NCI-H460 (cell line): ENCODE data around the gene ZCWPW1. TPM values are rescaled to one million over a fixed set of nuclear protein-coding genes. Genes with fewer than 3 reads are reported as not detected.
"Not testable (repeated sequence)": the region's sequence is repeated elsewhere in the genome, so short reads cannot be mapped to it uniquely, and the experiment has no call there.

ENCODE experiments used
- DNase-seq: peaks from one replicate; pipeline ENCODE4 v3.0.0-alpha.2; 2016; ENCODE audit warnings: low read depth; ENCODE audit errors: extremely low read depth
- total RNA-seq: library from RNA; depleted of rRNA; stranded (reverse); fragments of >200 nt; shearing (Covaris generic); gene quantifications from 2 replicates; pipeline ENCODE4 v1.2.3, GENCODE V29; 2014

Gene ZCWPW1
- total RNA-seq, 1 experiment from 2014 or later, result 1.8 TPM

DNA sequence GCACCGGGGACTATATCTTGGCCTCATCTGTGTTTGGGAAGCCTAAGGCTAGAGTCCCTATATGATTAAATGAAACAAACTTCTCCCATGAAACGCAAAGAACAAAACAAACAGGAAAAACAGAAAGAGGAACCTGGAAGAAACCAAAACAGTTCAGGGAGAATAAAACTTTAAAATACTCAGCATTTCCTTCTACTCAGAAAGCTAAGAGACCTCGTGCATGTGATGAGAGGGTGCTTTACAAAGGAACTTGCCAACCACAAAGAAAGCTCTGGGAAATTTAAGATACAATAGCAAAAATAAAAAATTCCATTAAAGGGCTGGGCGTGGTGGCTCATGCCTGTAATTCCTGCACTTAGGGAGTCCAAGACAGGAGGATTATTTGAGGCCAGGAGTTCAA, 48.3 kb downstream of the ZCWPW1 start:
- no peak for DNase-seq

DNA sequence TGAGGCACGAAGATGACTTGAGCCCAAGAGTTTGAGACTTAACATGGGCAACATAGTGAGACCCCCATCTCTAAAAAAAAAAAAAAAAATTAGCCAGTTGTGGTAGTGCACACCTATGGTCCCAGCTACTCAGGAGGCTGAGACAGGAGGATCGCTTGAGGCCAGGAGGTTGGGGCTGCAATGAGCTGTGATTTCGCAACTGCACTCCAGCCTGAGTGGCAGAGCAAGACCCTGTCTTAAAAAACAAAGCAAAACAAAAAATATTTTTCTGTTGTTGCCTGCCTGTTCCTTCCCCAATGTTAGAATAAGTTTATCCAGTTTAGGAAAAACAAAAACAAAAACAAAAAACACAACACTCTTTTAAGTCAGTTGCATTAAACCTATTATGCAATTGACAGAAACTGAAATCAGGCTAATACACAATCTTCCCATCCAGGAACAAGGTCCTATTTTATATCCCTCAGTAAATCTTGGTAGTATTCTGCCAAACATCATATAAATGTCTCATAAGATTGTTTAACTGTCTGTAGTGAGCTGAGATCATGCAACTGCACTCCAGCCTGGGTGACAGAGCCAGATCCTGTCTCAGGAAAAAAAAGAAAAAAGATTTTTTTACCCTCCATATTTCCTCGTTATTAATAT, 50.3 kb downstream of the ZCWPW1 start:
- DNase-seq, result no peak

DNA sequence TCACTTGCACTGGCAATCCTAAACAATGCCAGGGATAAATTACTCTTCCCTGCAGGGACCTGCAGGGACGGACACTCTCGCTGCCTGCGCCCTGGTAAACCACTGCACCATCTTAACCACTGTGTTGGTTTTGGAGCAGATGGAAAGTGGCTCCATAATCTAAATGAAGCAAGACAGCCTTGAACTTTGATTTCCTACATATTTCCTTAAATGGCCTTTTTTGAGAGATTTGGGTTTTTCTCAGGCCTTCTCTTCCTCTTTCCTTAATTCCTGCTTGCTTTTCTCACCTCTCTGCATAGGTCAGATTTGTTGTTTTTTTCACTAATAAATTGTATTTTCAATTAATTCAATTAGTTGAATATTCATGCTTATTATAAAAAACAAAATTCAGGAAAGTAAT, 52.4 kb downstream of the ZCWPW1 start:
- DNase-seq, result no peak

DNA sequence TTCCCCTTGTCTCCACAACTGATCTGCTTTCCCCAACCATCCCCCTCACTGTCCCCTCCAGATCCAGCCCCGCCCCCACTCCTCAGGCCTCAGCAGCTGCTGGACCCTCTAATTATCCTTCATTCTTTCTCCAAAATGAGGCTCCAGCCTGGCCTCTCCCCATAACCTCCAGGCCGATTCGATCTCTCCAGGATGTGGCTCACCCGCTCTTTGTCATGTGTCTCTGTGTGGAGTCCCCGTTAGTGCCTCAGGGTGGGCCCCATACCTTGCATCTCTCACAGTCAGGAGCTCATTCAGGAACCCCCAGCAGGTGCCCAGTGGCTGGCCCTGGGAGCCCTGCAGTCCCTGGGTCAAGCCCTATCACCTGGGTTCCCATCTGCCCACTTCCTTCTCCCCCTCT, 53.9 kb downstream of the ZCWPW1 start:
- DNase-seq, result no peak

DNA sequence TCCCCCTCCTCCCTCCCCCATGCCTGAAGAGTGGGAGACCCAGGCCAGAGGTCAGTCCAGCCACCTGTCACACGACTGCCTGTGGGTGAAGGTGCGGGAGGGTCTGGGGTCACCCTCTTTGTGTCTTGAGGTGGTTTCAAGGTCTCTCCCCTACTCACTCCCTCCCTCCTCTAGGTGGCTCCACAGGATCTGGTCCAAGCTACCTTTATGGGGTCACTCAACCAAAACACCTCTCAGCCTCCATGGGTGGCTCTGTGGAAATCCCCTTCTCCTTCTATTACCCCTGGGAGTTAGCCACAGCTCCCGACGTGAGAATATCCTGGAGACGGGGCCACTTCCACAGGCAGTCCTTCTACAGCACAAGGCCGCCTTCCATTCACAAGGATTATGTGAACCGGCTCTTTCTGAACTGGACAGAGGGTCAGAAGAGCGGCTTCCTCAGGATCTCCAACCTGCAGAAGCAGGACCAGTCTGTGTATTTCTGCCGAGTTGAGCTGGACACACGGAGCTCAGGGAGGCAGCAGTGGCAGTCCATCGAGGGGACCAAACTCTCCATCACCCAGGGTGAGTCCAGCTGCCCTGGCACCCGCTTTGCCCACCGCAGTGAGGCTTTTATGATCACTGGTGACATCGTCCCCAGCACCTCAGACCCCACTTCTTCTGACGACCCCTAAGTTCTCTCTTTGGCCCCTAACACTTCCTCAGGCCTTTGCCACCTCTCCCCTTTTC, 54.5 kb downstream of the ZCWPW1 start:
- not testable (repeated sequence) for DNase-seq

DNA sequence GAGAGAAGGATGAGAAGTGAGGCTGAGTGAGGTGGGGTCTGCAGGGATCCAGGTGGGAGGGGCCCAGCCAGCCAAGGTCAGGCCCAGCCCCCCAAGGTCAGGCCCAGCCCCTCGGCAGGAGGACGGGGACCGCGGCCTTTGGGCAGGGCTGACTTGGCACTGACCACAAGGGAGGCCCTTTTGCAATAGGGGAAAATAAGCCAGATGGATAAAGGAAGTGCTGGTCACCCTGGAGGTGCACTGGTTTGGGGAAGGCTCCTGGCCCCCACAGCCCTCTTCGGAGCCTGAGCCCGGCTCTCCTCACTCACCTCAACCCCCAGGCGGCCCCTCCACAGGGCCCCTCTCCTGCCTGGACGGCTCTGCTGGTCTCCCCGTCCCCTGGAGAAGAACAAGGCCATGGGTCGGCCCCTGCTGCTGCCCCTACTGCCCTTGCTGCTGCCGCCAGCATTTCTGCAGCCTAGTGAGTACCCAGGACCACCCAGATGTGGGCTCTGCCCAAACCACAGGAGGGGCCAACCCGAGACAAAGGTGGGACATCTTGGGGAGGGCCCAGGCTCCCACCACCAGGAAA, 55.2 kb downstream of the ZCWPW1 start, which contains the start of gene PILRA:
Gene PILRA, plus strand, starts transcription at position 227 of the 571 bp plus-strand sequence. Its CDS starts 170 bp downstream, at position 397.
- no peak for DNase-seq

DNA sequence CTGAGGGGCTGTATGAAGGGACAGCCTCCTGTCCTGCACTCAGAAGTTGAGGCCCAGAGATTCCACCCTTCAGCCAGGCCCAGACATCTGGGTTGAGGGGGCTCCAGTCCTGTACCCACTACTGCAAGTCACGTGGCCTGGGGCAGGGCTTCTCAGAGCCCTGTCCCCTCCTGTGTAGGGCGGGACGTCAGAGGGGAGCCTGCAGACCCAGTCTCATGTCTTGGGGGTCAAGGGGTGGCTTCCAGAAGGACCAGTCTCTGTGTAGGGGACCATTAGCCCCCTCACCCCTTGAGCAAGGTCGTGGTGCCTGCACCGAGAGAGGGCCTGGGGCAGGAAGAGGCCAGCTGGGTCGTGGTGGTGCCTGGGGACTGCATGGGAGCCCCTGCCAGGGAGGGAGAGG, 55.8 kb downstream of the ZCWPW1 start:
- no peak for DNase-seq

DNA sequence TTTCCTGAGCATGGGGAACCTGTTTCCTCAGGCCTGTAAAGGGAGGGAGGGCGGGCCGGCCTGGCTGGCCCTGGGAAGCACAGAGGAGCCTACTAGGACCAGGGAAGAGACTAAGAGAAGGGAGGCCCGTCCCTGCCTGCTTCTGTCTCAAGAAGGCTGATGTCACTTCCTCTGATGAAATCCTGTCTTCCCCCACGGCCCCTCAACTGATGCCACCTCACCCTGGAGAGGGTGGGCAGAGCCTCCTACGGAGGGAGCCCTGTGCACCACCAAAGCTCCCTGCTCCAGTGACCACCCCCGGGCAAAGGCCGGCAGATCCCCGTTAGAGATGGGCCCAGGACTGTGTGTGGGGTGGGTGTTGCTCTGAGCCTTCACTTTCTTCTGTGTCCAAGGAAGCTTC, 56.2 kb downstream of the ZCWPW1 start:
- DNase-seq, result no peak

DNA sequence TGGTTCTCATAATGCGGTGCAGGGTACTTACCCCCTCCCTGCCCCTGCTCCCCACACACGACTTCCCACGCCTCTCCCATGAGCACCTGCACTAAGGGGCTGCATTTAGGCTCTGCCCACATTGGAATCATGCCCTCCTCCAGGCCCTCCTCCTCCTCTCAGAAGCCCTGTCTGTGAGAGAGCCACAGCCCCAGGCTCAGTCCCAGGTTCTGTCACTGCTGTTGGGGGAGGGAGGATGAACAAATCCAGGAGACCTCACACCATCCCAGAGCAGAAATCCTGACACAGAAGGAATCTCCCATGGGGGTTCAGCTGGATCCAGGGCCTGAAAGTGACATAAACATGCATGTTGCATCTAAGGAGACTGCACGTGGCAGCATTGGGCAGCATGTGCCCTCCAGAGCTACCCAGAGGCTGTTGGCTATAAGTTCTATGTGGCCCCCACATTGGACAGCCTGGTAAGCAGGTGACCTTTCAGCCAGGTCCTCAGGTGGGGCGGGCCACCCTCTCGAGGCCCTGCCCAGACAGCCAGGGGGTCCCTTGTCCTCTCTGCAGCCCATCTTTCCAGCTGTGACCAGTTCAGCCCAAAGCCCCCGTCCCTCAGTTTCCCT, 56.8 kb downstream of the ZCWPW1 start:
- DNase-seq, result no peak

DNA sequence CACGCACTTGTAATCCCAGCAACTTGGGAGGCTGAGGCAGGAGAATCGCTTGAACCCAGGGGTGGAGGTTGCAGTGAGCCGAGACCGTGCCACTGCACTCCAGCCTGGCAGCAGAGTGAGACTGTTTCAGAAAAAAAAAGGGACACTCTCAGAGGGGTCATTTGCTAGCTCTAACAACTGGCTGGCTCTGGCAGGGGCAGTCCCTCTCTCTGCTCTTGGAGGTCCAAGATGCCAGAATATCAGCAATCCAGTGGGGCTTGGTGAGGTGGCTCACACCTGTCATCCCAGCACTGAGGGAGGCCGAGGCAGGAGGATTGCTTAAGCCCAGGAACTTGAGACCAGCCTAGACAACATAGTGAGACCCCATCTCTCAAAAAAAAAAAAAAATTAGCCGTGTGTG, 57.8 kb downstream of the ZCWPW1 start:
- no peak for DNase-seq

DNA sequence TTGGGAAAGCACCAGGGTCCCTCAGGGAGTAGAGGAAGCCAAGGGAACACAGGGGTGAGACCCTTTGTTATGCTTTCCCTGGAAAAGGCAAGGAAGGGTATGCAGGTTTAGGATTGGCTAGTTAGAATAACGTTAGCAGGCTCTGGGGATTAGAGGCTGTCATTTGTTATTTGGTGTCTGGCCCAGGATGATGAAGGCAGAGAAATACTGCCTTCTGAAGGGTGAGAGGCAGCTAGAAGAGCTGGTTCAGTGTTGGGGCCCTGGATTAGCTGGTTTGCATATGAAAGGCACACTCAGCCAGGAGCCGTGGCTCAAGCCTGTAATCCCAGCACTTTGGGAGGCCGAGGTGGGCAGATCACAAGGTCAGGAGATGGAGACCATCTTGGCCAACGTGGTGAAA, 58.2 kb downstream of the ZCWPW1 start:
- DNase-seq, result no peak

DNA sequence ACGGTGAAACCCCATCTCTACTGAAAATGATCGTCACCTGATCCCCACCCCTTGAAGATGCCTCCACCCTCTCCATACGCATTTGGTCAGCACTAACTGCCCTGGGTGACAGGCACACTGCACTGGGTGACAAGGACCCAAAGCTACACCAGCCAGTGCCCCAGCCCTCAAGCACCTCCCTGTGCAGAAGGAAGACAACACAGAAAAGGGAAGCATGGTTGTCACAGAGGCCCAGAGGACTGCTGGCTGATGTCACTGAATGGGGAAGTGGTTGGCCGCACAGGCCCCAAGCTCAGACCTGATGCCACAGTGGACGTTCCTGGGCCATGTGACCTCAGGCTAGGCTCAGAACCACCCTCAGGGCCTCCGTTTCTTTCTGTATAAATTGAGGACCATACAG, 59.4 kb downstream of the ZCWPW1 start:
- no peak for DNase-seq

DNA sequence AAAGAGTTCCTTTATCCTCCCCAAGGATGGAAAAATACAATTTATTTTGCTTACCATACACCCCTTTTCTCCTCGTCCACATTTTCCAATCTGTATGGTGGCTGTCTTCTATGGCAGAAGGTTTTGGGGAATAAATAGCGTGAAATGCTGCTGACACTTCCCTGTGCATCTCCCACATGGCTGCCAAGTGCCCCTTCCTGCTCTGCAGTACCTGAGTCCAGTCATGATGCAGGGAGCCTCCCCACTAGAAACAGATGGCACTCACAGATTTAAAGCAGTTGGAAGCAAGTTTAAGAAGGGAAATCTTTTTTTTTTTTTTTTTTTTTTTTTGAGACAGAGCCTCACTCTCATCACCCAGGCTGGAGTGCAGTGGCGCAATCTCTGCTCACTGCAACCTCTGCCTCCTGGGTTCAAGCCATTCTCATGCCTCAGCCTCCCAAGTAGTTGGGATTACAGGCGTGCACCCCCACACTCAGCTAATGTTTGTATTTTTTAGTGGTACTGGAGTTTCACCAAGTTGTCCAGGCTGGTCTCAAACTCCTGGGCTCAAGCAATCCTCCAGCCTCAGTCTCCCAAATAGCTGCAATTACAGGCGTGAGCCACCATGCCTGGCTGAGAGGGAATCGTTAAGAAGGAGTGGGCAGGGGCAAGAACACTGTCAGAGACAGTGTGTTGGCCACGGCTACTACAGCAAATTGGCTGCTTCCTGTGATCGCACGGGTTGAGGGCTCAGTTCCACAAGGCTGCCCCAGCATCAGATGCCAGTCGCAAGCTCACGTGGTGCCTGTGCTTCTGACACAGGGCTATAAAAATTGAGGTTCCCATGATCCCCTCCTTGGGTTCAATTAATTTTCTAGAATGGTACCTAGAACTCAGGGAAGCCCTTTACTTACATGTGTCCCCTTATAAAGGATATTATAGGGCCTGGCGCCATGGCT, 60.6 kb downstream of the ZCWPW1 start:
- DNase-seq, result no peak

DNA sequence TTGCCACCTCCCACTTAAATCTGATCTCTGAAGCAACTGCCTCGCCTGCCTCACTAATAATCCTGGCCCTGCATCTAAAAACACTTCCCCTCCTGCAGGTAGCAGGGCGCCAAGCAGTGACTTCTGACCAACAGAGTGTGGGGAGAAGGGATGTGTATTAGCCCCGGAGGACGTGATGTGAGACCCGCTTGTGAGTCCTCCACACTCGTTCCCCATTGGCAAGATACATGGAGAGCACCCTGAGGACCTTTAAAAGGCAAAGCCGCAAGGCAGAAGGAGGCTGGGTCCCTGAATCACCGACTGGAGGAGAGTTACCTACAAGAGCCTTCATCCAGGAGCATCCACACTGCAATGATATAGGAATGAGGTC, 61.3 kb downstream of the ZCWPW1 start:
- no peak for DNase-seq

DNA sequence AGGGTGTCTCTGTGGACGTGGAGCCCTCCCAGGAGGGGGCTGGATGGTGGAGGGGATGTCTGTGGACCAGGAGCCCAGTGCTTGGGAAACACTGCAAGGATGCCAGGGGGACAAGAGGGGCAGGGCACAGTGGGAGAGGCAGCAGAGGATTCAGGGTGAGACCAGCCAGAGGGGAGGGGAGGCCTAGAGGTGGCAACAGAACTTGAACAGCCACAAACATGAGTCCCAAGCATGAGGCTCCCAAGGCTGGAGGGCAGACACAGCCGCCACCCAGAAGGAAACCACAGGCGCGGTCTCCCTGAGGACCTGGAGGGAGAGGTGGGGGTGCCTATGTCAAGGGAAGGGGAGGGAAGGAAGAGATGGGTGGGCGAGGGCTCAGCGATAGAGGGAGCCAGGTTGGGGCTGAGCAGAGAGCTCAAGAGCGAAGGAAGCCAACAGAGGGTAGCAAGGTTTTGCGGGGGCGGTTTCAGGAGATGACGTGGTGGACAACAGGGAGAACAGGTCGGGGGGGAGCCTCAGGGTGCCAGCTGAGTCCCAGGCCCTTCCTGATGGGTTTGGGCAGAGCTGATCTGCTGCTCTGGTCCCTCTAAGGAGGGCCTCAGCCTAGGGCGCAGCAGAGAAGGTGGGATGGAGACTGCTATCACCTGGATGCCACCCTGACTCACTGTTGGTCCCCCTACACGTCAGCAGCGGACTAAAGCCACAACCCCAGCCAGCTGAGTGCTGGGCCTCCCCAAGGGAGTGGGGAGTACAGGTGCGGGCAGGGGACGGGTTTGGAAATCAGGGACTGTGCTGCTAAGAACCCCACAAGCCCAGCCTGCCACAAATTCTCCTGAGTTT, 61.9 kb downstream of the ZCWPW1 start:
- no peak for DNase-seq

DNA sequence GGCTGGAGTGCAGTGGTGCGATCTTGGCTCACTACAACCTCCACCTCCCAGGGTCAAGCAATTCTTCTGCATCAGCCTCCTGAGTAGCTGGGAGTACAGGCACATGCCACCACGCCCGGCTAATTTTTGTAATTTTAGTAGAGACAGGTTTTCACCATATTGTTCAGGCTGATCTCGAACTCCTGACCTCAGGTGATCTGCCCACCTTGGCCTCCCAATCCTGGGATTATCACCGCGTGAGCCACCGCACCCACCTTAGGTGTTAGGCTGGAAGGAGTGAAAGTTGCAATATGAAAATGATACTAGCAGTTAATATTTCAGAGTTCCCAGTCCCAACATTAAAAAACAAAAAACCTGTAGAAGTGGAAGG, 62.5 kb downstream of the ZCWPW1 start:
- not testable (repeated sequence) for DNase-seq

DNA sequence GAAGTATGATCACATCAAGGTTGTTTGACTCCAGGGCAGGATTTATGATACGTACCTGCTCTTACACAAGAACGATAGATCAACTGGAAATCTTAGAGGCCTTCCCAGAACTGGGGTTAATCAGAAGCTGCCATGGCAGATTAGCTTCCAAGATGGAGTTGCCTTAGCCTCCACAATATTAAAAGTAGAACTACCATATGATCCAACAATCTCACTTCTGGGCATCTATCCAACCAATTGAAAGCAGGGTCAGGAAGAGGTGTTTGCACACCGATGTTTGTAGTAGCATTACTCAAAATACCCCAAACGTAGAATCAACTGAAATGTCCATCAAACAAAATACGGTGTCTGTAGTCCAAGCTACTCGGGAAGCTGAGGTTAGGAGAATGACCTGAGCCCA, 64.0 kb downstream of the ZCWPW1 start:
- no peak for DNase-seq

DNA sequence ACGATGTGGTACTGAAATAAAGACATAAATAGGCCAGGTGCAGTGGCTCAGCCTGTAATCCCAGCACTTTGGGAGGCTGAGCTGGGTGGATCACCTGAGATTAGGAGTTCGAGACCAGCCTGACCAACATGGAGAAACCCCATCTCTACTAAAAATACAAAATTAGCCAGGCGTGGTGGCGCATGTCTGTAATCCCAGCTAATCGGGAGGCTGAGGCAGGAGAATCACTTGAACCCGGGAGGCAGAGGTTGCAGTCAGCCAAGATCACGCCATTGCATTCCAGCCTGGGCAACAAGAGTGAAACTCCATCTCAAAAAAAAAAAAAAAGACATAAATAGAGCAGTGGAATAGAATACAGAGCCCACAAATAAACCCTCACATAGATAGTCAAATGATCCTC, 64.7 kb downstream of the ZCWPW1 start:
- not testable (repeated sequence) for DNase-seq

DNA sequence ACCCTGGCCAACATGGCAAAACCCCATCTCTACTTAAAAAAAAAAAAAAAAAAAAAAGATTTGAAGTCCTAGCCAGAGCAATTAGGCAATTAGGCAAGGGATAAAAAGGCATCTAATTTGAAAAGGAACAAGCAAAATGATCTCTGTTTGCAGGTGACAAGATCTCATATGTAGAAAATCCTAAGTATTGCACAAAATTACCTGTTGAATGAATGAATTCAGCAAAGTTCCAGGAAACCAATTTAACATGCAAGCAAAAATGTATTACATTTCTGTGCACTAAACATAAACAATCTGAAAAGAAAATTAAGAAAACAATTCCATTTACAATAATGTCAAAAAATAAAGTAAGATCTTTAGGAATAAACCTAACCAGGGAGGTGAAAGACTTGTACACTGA, 65.4 kb downstream of the ZCWPW1 start:
- DNase-seq, result no peak
